Progenitor cell of endocrine pancreas (in vitro differentiated cells): ENCODE measurements around the gene TMEM245. TPM values are rescaled to one million over a fixed set of nuclear protein-coding genes. Genes with fewer than 3 reads are reported as not detected.

Experiments
- DNase-seq: peaks from one replicate; pipeline ENCODE4 v3.0.0; 2021; ENCODE audit warnings: low spot score; ENCODE audit not compliant: unreplicated experiment
- H3K27ac Mint-ChIP-seq: 2 replicates; pipeline ENCODE4 v1.8.0; 2021; ENCODE audit warnings: mild to moderate bottlenecking, moderate library complexity, mixed read lengths
- H3K27me3 Mint-ChIP-seq: 2 replicates; pipeline ENCODE4 v1.8.0; 2021; ENCODE audit warnings: mixed read lengths
- H3K36me3 Mint-ChIP-seq: 2 replicates; pipeline ENCODE4 v1.8.0; 2022; ENCODE audit warnings: mixed read lengths; ENCODE audit not compliant: insufficient read depth
- H3K4me1 Mint-ChIP-seq: 2 replicates; pipeline ENCODE4 v1.8.0; 2021; ENCODE audit warnings: low read depth, mixed read lengths
- H3K4me3 Mint-ChIP-seq: 2 replicates; pipeline ENCODE4 v1.8.0; 2021; ENCODE audit warnings: low read depth, mild to moderate bottlenecking, moderate library complexity, mixed read lengths
- H3K9me3 Mint-ChIP-seq: 2 replicates; pipeline ENCODE4 v1.8.0; 2021; ENCODE audit warnings: low read depth, mixed read lengths
- total RNA-seq: library from RNA; stranded (reverse); gene quantifications from 2 replicates; pipeline ENCODE4 v1.2.1, GENCODE V29; 2021
- TF ChIP-seq, protein P1 (sequence below): fragments of 200-600 bp; sonication (generic); IDR thresholded peaks from one replicate; pipeline ENCODE4 v1.5.0; 2021; ENCODE audit warnings: antibody characterized with exemption, mild to moderate bottlenecking; ENCODE audit not compliant: unreplicated experiment

Gene TMEM245
- total RNA-seq, 1 donor from 2014 or later: 57.2 TPM

GRCh38 chr9:109095321-109095720 is 24.4 kb downstream of the TMEM245 start:
- TF ChIP-seq, protein P1, sequence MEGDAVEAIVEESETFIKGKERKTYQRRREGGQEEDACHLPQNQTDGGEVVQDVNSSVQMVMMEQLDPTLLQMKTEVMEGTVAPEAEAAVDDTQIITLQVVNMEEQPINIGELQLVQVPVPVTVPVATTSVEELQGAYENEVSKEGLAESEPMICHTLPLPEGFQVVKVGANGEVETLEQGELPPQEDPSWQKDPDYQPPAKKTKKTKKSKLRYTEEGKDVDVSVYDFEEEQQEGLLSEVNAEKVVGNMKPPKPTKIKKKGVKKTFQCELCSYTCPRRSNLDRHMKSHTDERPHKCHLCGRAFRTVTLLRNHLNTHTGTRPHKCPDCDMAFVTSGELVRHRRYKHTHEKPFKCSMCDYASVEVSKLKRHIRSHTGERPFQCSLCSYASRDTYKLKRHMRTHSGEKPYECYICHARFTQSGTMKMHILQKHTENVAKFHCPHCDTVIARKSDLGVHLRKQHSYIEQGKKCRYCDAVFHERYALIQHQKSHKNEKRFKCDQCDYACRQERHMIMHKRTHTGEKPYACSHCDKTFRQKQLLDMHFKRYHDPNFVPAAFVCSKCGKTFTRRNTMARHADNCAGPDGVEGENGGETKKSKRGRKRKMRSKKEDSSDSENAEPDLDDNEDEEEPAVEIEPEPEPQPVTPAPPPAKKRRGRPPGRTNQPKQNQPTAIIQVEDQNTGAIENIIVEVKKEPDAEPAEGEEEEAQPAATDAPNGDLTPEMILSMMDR: no peak
- Mint-ChIP-seq H3K4me1 (peaks cover 44% of the 10 kb centered on the region), H3K36me3 (peaks cover 17% of the 10 kb centered on the region), H3K27me3 (no peaks in the 10 kb centered on the region), H3K27ac (peak overlapping the region; percentile 1), H3K4me3 (no peak overlapping the region), H3K9me3 (no peaks in the 10 kb centered on the region)
- DNase-seq: no peak

DNA sequence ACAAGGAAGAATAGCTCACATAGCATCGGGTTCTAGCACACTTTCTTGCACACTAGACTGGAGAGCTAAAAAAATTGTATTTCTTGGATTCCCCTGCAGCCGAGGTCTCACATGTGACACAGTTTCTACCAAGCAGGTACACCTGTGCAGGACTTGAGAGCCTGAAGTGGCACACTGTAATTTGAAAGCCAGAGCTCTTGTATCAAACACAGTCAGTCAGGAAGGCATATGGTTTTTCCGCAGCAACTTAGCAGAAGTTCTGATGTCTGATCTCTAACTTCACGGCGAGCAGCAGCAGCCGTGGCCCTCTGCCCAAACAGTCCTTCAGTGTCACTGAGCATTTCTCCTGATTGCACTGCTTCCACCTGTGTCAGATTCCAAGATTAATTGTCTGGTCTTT is 25.5 kb downstream of the TMEM245 start:
- no peaks in the 10 kb centered on the region for H3K27me3 Mint-ChIP-seq
- peaks cover 44% of the 10 kb centered on the region for H3K4me1 Mint-ChIP-seq
- peak overlapping the region; percentile 18 for H3K27ac Mint-ChIP-seq
- peaks cover 19% of the 10 kb centered on the region for H3K36me3 Mint-ChIP-seq
- TF ChIP-seq, protein P1: no peak
- H3K4me3 Mint-ChIP-seq: no peak overlapping the region
- DNase-seq: no peak
- no peaks in the 10 kb centered on the region for H3K9me3 Mint-ChIP-seq

- peak overlapping the region; percentile 15 for H3K27ac Mint-ChIP-seq
Measured at GRCh38 chr9:109092587-109092986, 27.2 kb downstream of the TMEM245 start.

GRCh38 chr9:109092051-109092580 is 27.6 kb downstream of the TMEM245 start:
- H3K27ac Mint-ChIP-seq: no peak overlapping the region
- DNase-seq: no peak
- H3K36me3 Mint-ChIP-seq: peaks cover 27% of the 10 kb centered on the region
- H3K9me3 Mint-ChIP-seq: no peaks in the 10 kb centered on the region
- TF ChIP-seq, protein P1: no peak
- no peaks in the 10 kb centered on the region for H3K27me3 Mint-ChIP-seq
- H3K4me1 Mint-ChIP-seq: peaks cover 27% of the 10 kb centered on the region
- no peak overlapping the region for H3K4me3 Mint-ChIP-seq

More at GRCh38 chr9:109092587-109092986, 27.2 kb downstream of the TMEM245 start:
- no peaks in the 10 kb centered on the region for H3K9me3 Mint-ChIP-seq
- H3K36me3 Mint-ChIP-seq: peaks cover 24% of the 10 kb centered on the region
- DNase-seq: no peak
- TF ChIP-seq, protein P1: no peak
- H3K27me3 Mint-ChIP-seq: no peaks in the 10 kb centered on the region
- peaks cover 29% of the 10 kb centered on the region for H3K4me1 Mint-ChIP-seq
- no peak overlapping the region for H3K4me3 Mint-ChIP-seq

- Mint-ChIP-seq H3K9me3 (no peaks in the 10 kb centered on the region), H3K4me1 (peaks cover 7% of the 10 kb centered on the region), H3K27ac (no peak overlapping the region), H3K36me3 (peaks cover 37% of the 10 kb centered on the region), H3K4me3 (no peak overlapping the region), H3K27me3 (no peaks in the 10 kb centered on the region)
- no peak for DNase-seq
- TF ChIP-seq, protein P1: no peak
Measured at GRCh38 chr9:109088221-109088620, 31.5 kb downstream of the TMEM245 start.
